HEK293 (cell line): ENCODE results near the gene FRMPD4.

Experiments
- CTCF ChIA-PET: fragments of 350-600 bp; formaldehyde crosslinking; extraction: SDS; loops from one replicate; lab custom pipeline; 2021; ENCODE audit warnings: antibody characterized with exemption; lab: Yijun Ruan, JAX
- POLR2A ChIA-PET: fragments of 300-600 bp; formaldehyde crosslinking; extraction: SDS; loops from one replicate; lab custom pipeline; 2020; ENCODE audit warnings: antibody characterized with exemption, inconsistent platforms; lab: Yijun Ruan, JAX
- H3K27ac ChIP-seq: fragments of 200-500 bp; sonication (Bioruptor generic); 2 replicates; pipeline ENCODE4 v1.5.1; 2014; ENCODE audit warnings: low read depth, low read length, control low read depth, inconsistent platforms; ENCODE audit errors: extremely low read depth
- H3K36me3 ChIP-seq, 2 experiments: fragments of 200-500 bp in 1 of 2; sonication (Bioruptor generic) in 1 of 2; 1 replicate in 1 of 2; 2 replicates in 1 of 2; pipeline ENCODE4 v1.5.1; 2014 to 2017; ENCODE audit warnings: inconsistent platforms in 2 of 2, low read length in 2 of 2; ENCODE audit not compliant: control insufficient read depth in 2 of 2, insufficient read depth in 1 of 2
- H3K4me1 ChIP-seq: fragments of 200-500 bp; sonication (Bioruptor generic); 2 replicates; pipeline ENCODE4 v1.5.1; 2014; ENCODE audit warnings: mild to moderate bottlenecking, low read length, inconsistent platforms; ENCODE audit not compliant: control insufficient read depth, insufficient read depth
- H3K4me3 ChIP-seq: 2 replicates; pipeline ENCODE4 v1.5.1; 2011; ENCODE audit warnings: low read depth, mild to moderate bottlenecking, control low read depth, low read length, moderate library complexity
- H3K9me3 ChIP-seq: fragments of 200-500 bp; sonication (Bioruptor generic); 2 replicates; pipeline ENCODE4 v1.5.1; 2014; ENCODE audit warnings: low read depth, low read length, inconsistent platforms; ENCODE audit not compliant: control insufficient read depth, insufficient read depth
- ATF2 ChIP-seq: fragments of 450-650 bp; formaldehyde crosslinking; IDR thresholded peaks from 2 replicates; pipeline ENCODE4 v1.5.1; 2016; ENCODE audit warnings: missing biosample characterization, missing genetic modification characterization, low read depth
- KLF10 ChIP-seq: fragments of 450-650 bp; IDR thresholded peaks from 2 replicates; pipeline ENCODE4 v1.5.1; 2018; ENCODE audit warnings: missing biosample characterization, mild to moderate bottlenecking, missing genetic modification characterization
- OSR2 ChIP-seq: fragments of 450-650 bp; formaldehyde crosslinking; IDR thresholded peaks from 2 replicates; pipeline ENCODE4 v1.5.1; 2016; ENCODE audit warnings: missing biosample characterization, missing genetic modification characterization
- PRDM10 ChIP-seq: fragments of 450-650 bp; formaldehyde crosslinking; IDR thresholded peaks from 2 replicates; pipeline ENCODE4 v1.5.1; 2016; ENCODE audit warnings: missing biosample characterization, missing genetic modification characterization
- PRDM4 ChIP-seq: fragments of 450-650 bp; formaldehyde crosslinking; IDR thresholded peaks from 2 replicates; pipeline ENCODE4 v1.5.1; 2017; ENCODE audit warnings: missing biosample characterization, missing genetic modification characterization
- SALL2 ChIP-seq: fragments of 450-650 bp; formaldehyde crosslinking; IDR thresholded peaks from 2 replicates; pipeline ENCODE4 v1.5.0; 2017; ENCODE audit warnings: missing biosample characterization, mild to moderate bottlenecking, missing genetic modification characterization, borderline replicate concordance
- TCF7L2 ChIP-seq: IDR thresholded peaks from 2 replicates; pipeline ENCODE4 v1.6.1; 2011; ENCODE audit warnings: low read depth, mild to moderate bottlenecking, inconsistent platforms, low read length, moderate library complexity, borderline replicate concordance
- ZBTB20 ChIP-seq: fragments of 450-650 bp; formaldehyde crosslinking; IDR thresholded peaks from 2 replicates; pipeline ENCODE4 v1.5.1; 2016; ENCODE audit warnings: missing biosample characterization, missing genetic modification characterization
- ZBTB44 ChIP-seq: fragments of 450-650 bp; IDR thresholded peaks from 2 replicates; pipeline ENCODE4 v1.5.1; 2018; ENCODE audit warnings: missing biosample characterization, mild to moderate bottlenecking, missing genetic modification characterization
- ZFP3 ChIP-seq: fragments of 450-650 bp; formaldehyde crosslinking; IDR thresholded peaks from 2 replicates; pipeline ENCODE4 v1.5.1; 2016; ENCODE audit warnings: low read depth, missing biosample characterization, missing genetic modification characterization
- ZNF10 ChIP-seq: fragments of 450-650 bp; formaldehyde crosslinking; IDR thresholded peaks from 2 replicates; pipeline ENCODE4 v1.5.1; 2017; ENCODE audit warnings: missing biosample characterization, missing genetic modification characterization
- ZNF114 ChIP-seq: fragments of 450-650 bp; formaldehyde crosslinking; IDR thresholded peaks from 2 replicates; pipeline ENCODE4 v1.5.0; 2017; ENCODE audit warnings: missing biosample characterization, missing genetic modification characterization
- ZNF16 ChIP-seq: fragments of 450-650 bp; formaldehyde crosslinking; IDR thresholded peaks from 2 replicates; pipeline ENCODE4 v1.5.1; 2016; ENCODE audit warnings: low read depth, missing biosample characterization, missing genetic modification characterization
- ZNF221 ChIP-seq: fragments of 450-650 bp; formaldehyde crosslinking; IDR thresholded peaks from 2 replicates; pipeline ENCODE4 v1.5.1; 2017; ENCODE audit warnings: missing biosample characterization, missing genetic modification characterization, borderline replicate concordance
- ZNF248 ChIP-seq: fragments of 450-650 bp; formaldehyde crosslinking; IDR thresholded peaks from 2 replicates; pipeline ENCODE4 v1.5.1; 2017; ENCODE audit warnings: missing biosample characterization, missing genetic modification characterization
- ZNF426 ChIP-seq: fragments of 450-650 bp; formaldehyde crosslinking; IDR thresholded peaks from 2 replicates; pipeline ENCODE4 v1.5.1; 2017; ENCODE audit warnings: missing biosample characterization, missing genetic modification characterization, mild to moderate bottlenecking, inconsistent platforms, moderate library complexity
- ZNF510 ChIP-seq: fragments of 450-650 bp; formaldehyde crosslinking; IDR thresholded peaks from 2 replicates; pipeline ENCODE4 v1.5.1; 2018; ENCODE audit warnings: mild to moderate bottlenecking, missing genetic modification characterization, missing biosample characterization; ENCODE audit not compliant: insufficient replicate concordance
- ZNF561 ChIP-seq: fragments of 450-650 bp; IDR thresholded peaks from 2 replicates; pipeline ENCODE4 v1.5.1; 2018; ENCODE audit warnings: missing biosample characterization, missing genetic modification characterization, borderline replicate concordance
- ZNF580 ChIP-seq: fragments of 450-650 bp; formaldehyde crosslinking; IDR thresholded peaks from 2 replicates; pipeline ENCODE4 v1.5.1; 2016; ENCODE audit warnings: missing biosample characterization, missing genetic modification characterization
- ZNF596 ChIP-seq: fragments of 450-650 bp; IDR thresholded peaks from 2 replicates; pipeline ENCODE4 v1.5.0; 2018; ENCODE audit warnings: missing biosample characterization, mild to moderate bottlenecking, missing genetic modification characterization, moderate library complexity
- ZNF623 ChIP-seq: fragments of 450-650 bp; formaldehyde crosslinking; IDR thresholded peaks from 2 replicates; pipeline ENCODE4 v1.5.1; 2016; ENCODE audit warnings: missing biosample characterization, missing genetic modification characterization
- ZNF701 ChIP-seq: fragments of 450-650 bp; formaldehyde crosslinking; IDR thresholded peaks from 2 replicates; pipeline ENCODE4 v1.5.1; 2016; ENCODE audit warnings: missing biosample characterization, missing genetic modification characterization
- ZNF843 ChIP-seq: fragments of 450-650 bp; formaldehyde crosslinking; IDR thresholded peaks from 2 replicates; pipeline ENCODE4 v1.5.1; 2016; ENCODE audit warnings: missing biosample characterization, missing genetic modification characterization
- ZXDB ChIP-seq: fragments of 450-650 bp; formaldehyde crosslinking; IDR thresholded peaks from 2 replicates; pipeline ENCODE4 v1.5.1; 2016; ENCODE audit warnings: missing biosample characterization, missing genetic modification characterization
- TF ChIP-seq, protein P1 (sequence below): fragments of 450-650 bp; formaldehyde crosslinking; IDR thresholded peaks from 2 replicates; pipeline ENCODE4 v1.5.1; 2016; ENCODE audit warnings: missing biosample characterization, missing genetic modification characterization
- TF ChIP-seq, protein P2 (sequence below): fragments of 450-650 bp; formaldehyde crosslinking; IDR thresholded peaks from 2 replicates; pipeline ENCODE4 v1.5.1; 2016; ENCODE audit warnings: missing biosample characterization, missing genetic modification characterization

Gene FRMPD4

GRCh38 chrX:12319003-12319519, 180.8 kb downstream of the FRMPD4 start (continued):
- TF ChIP-seq PRDM10: peak; percentile 37
- no peak for TF ChIP-seq ZNF623
- TF ChIP-seq ZNF221: no peak
- TF ChIP-seq ZNF561 (tag by site-specific recombination): no peak
- no peak for TF ChIP-seq ZBTB20 (tag by site-specific recombination)
- TF ChIP-seq ZBTB44 (tag by site-specific recombination): peak; percentile 90
- TF ChIP-seq ZNF701: no peak
- TF ChIP-seq ZNF248 (tag by site-specific recombination): no peak
- TF ChIP-seq ZNF426 (tag by site-specific recombination): no peak
- TF ChIP-seq, protein P1, sequence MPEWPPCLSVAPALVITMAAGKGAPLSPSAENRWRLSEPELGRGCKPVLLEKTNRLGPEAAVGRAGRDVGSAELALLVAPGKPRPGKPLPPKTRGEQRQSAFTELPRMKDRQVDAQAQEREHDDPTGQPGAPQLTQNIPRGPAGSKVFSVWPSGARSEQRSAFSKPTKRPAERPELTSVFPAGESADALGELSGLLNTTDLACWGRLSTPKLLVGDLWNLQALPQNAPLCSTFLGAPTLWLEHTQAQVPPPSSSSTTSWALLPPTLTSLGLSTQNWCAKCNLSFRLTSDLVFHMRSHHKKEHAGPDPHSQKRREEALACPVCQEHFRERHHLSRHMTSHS (tag by site-specific recombination): no peak
- no peak for TF ChIP-seq ZFP3 (tag by site-specific recombination)
- no peak for TF ChIP-seq ZNF510 (tag by site-specific recombination)
- no peak for TF ChIP-seq SALL2 (tag by site-specific recombination)
- no peak for TF ChIP-seq ZNF596

- Histone ChIP-seq H3K27ac (peak overlapping the region; percentile 62), H3K9me3 (peaks cover 5% of the 10 kb centered on the region), H3K4me1 (peaks cover 18% of the 10 kb centered on the region), H3K36me3 (no peaks in the 10 kb centered on the region), H3K4me3 (no peak overlapping the region)
- ChIA-PET CTCF (interaction anchor here (0.7 to 1.2 kb wide), 2 partner anchors 182 to 451 kb away, joined by 3 to 4 read pairs; no protein-coding TSS in a partner anchor), POLR2A (no interaction called here)
- TF ChIP-seq TCF7L2 (peak; percentile 95), ZXDB (peak; percentile 94), OSR2 (tag by site-specific recombination) (peak; percentile 96), ZNF580 (tag by site-specific recombination) (peak; percentile 91), ATF2 (0 out of 2 replicates have a peak, but pooled peaks have one; percentile 12), ZNF10 (tag by site-specific recombination) (peak; percentile 52; the same call in 1 of the 2 replicates), PRDM4 (tag by site-specific recombination) (peak; percentile 89), ZNF16 (tag by site-specific recombination) (no peak), ZNF114 (tag by site-specific recombination) (no peak), KLF10 (peak; percentile 74), ZNF843 (peak; percentile 99)
- TF ChIP-seq, protein P2, sequence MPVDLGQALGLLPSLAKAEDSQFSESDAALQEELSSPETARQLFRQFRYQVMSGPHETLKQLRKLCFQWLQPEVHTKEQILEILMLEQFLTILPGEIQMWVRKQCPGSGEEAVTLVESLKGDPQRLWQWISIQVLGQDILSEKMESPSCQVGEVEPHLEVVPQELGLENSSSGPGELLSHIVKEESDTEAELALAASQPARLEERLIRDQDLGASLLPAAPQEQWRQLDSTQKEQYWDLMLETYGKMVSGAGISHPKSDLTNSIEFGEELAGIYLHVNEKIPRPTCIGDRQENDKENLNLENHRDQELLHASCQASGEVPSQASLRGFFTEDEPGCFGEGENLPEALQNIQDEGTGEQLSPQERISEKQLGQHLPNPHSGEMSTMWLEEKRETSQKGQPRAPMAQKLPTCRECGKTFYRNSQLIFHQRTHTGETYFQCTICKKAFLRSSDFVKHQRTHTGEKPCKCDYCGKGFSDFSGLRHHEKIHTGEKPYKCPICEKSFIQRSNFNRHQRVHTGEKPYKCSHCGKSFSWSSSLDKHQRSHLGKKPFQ (tag by site-specific recombination): peak; percentile 73; the same call in 1 of the 2 replicates
Observed at GRCh38 chrX:12319992-12320391, 181.7 kb downstream of the FRMPD4 start.
